Activated CD8-positive, alpha-beta memory T cell treated with anti-CD3 and anti-CD28 coated beads for 1 hour (primary cell): ENCODE measurements around the gene DNAAF3.
"Not testable (repeated sequence)": the region's sequence is repeated elsewhere in the genome, so short reads cannot be mapped to it uniquely, and the experiment has no call there.

ENCODE experiments used
- DNase-seq, 2 donors: peaks; one replicate each; pipeline ENCODE4 v3.0.0-alpha.2; 2020; ENCODE audit warnings: low read depth in 1 of 2; ENCODE audit errors: extremely low read depth in 1 of 2

The DNAAF3 gene

DNA sequence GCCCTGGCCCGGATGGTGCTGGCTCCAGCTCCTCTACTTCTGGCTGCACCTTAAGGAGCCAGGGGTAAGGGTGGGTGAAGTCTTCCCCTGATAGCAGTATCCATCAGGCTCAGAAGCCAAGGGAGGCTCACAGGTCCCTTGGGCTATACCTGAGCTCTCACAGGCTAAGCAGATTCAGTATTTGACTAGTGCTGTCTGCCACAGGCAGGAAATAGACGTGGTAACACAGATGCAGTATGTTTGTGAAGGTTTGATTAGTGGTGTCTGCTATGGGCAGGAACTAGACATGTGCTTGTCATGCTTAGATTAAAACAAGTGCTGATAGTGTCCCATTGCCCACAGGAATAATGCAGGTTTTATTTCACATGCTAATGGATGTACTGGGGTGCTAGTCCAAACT lies 9.7 kb upstream of the DNAAF3 start:
- DNase-seq, result no peak

DNA sequence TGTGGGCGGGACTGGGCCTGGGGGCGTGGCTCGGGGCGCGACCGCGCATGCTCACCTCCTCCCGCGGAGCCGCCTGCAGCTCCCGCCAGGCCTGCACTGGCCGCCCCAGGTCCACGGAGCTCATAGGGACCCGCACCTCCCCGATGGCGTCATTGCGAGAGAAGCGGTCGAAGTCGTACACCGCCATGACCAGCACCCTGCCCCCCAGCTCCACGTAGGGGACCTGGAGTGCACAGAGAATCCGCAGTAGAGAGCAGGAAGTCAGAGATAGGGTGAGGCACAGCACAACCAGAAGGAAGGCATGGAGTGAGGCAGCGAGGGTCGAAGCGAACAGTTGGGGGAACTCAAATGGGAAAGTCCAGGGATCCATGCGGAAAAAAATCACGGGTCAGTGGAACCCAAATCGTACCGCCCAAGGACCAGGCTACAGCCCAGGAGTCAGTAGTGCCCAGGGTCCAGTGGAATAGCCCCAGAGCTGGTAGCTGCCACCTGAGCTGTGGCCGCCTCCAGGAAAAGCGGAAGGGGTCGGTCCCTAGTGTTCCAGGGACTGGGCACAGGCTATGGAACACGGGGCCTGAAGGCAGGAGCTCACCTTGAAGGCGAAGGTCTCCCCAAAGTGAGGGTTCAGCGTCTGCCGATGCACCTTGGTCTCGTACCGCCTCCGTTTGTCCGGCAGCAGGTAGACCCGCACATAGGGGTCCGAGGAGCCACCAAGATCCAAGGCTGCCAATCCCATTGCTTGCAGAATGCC lies 8.9 kb upstream of the DNAAF3 start:
- no peak for DNase-seq

GRCh38 chr19:55174425-55175116 lies 8.2 kb upstream of the DNAAF3 start:
- DNase-seq, result no peak

- DNase-seq, result no peak
Observed at GRCh38 chr19:55173714-55174409, 7.4 kb upstream of the DNAAF3 start.

DNA sequence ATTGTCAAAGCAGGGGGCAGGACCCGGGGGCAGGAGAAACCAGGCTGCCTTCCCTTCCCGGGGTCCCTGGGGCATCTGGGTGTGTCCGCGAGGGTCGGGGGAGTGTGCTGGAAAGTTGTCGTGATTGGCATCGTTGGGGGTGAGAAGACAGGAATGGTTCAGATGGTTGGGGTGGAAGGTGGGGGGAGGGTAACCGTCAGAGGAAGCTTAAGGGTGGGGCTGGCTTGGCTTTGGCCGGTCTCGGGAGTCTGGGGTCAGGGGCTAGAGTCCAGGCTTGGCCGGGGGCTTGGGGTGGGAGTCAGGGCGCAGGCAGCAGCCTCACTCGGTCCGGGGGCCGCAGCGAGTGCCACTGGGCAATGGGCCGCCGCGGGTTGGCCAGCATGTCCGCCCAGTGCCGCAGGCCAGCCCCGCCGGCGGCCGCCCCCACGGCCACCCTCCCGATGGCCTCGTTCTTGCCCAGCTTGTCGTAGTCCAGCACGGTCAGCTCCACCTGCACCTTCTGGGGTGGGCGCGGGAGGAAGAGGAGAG lies 6.8 kb upstream of the DNAAF3 start:
- no peak for DNase-seq

- no peak for DNase-seq
Observed at GRCh38 chr19:55172741-55173140, 6.3 kb upstream of the DNAAF3 start.

DNA sequence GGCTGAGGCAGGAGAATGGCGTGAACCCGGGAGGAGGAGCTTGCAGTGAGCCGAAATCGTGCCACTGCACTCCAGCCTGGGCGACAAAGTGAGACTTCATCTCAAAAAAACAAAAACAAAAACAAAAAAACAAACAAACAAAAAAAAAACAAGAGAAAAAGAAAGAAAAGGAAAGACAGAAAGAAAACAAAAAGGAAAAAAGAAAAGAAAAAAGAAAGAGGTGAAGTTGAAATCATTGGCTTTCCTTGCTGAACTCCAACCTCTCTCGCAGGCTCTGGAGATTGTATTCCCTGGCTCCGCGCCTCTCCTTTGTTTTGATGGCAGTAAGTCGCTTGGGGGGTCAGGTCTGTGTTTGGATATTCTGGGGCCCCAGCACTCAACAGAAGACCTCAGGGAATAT lies 5.9 kb upstream of the DNAAF3 start:
- DNase-seq, result not testable (repeated sequence)

GRCh38 chr19:55171440-55171839 lies 5.0 kb upstream of the DNAAF3 start:
- DNase-seq, result no peak

- DNase-seq, result no peak
Observed at GRCh38 chr19:55169136-55169535, 2.7 kb upstream of the DNAAF3 start.

GRCh38 chr19:55165952-55166529 lies 372 bp downstream of the DNAAF3 start:
- no peak for DNase-seq

DNA sequence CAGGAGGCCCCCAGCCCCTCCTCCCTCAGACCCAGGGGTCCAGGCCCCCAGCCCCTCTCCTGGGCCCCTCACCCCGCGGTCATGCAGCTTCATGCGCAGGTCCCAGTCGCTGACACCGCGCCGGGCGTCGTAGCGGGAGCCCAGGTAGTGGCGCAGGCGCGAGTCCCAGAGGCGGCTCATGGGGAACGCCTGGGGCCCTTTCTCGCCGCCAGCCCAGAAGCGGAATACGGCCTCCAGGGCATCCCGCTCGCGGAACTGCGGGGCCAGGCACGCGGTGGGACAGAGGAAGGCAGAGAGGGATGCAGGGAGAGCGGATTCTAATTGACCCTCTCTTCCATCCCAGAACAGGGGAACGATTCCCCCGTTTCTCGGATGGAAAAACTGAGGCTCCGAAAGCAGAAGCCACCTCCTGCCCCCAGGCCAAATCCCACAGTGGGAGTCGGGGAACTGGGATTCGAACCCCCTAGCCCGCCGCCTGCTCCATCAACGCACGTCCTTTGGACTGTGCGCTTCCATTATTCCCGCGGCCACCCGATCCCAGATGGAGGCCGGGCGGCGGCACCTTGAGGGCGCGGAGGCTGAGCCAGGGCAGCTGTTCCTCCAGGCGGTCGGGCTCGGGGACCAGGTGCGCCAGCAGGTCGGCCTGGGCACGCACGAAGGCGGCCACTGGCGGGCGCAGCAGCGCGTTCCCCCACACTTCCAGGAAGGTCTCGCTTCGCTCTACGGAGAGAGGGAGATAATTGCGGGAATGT lies 4.7 kb downstream of the DNAAF3 start:
- no peak for DNase-seq

- DNase-seq, result no peak
Observed at GRCh38 chr19:55160986-55161365, 5.4 kb downstream of the DNAAF3 start.

- peak; percentile 59 to 73 for DNase-seq
Observed at GRCh38 chr19:55160128-55160985, 6.1 kb downstream of the DNAAF3 start.

DNA sequence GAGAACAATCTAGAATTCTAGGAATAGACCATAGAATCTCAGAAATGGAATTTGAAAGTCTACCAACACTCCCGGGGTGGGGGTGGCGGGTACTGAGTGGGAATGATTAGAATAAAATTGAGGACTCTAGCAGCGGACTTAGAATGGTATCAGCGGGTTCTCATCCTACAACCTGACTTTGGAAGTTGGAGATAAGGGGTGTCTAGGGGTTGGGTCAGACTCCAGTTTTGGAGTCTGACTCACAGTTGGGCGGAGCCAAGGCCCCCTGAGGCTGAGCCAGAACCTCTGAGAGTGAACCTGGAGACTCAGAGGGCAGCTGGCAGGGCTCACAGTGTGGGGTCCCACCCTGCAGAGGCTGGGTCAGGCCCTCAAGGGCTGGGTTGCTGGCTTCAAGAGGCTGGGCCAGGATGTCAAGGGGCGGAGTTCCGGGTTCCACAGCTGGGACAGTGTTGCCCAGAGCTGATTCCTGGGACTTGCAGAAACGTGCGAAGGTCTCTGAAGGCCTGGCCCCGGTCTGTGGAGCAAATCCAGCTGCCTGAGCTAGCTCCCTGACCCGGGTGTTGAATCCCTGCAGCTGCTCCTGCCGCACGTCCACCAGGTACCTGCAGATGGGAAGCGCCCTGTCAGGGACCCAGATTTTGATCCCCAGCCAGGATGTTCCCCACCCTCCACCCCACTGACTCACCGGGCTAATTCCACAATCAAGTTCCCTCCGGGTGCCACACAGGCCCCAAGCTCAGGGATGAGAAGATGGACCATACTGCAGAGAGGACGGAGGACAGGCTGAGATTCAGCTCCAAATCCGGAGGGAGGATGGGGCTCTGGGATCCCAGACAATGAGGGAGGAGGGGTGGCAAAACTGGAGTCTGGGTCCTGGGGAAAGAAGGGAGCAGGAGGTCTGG lies 7.3 kb downstream of the DNAAF3 start:
- no peak for DNase-seq

- DNase-seq, result no peak
Observed at GRCh38 chr19:55158423-55158822, 8.0 kb downstream of the DNAAF3 start.

- no peak for DNase-seq
Observed at GRCh38 chr19:55157064-55157908, 9.1 kb downstream of the DNAAF3 start, which contains the start of gene TNNI3. TNNI3 (minus strand) TSS chr19:55157732; CDS start chr19:55157589, 143 bp downstream.

GRCh38 chr19:55156202-55157063 lies 10.0 kb downstream of the DNAAF3 start:
- DNase-seq, result no peak
